HG03108 (cell line): ENCODE data around the gene PKP4.
"Not testable (repeated sequence)": the region's sequence is repeated elsewhere in the genome, so short reads cannot be mapped to it uniquely, and the experiment has no call there.

Experiments
- ATAC-seq: cut with Tn5 transposase; IDR thresholded peaks from one replicate; pipeline ENCODE4 v1.9.1; 2021; ENCODE audit warnings: moderate library complexity; ENCODE audit not compliant: unreplicated experiment

Gene PKP4

DNA sequence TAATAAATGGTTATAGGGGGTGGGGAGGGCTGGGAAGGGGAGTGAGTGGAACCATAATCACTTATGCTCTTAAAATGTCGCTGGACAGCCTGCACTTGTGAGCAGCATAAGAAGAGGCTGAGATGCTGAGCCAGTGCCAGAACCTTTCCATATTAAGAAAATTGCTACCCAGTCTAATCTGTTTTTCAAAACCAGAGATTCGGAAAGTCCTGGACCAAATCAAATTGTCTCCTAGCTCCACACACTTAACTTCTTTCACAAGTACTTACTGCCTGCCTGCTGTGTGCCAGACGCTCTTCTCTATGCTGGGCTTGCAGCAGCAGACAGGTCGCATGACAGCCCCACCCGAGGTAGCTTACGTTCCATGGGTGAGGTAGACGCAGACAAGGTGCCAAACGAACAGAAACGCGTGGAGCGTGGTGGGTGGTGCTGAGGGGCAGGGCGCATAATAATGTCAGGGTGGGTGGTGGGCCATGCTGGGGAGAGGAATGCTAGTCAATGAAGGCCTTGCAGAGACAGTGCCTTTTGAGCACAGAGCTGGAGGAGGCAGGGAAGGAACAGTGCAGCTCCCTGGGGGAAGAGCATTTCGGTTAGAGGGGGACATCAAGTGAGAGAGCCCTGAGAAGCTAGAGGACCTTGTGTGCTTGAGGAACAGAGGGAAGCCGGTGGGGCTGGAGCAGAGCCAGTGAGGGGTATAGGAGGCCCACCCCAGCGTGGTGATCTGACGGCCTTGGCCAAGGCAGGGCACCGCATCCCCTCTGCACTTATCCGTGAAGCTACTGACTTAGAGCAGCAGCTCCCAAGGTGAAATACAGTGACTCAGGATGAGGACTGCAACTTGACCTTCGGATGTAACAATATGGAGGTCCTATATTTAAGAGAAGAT lies 214.9 kb downstream of the PKP4 start:
- no peak for ATAC-seq

DNA sequence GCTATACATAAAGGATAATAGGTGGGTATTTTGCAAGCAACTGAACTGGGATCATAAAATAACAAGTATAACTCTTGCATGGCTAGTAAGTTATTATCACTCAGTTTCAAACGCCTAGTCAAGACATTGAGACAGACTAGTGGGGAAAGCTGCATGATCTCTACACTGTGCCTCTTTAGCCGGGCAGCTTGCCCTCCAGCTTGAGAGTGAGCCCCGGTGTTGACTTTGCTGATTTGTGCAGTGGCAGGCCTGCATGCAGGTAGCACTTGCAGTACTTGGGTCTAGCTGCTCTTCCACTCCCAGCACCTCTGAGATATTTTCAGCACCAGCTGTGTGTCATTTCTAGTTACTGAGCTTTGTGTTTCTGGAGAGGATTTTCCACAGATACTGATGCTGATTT lies 219.5 kb downstream of the PKP4 start:
- no peak for ATAC-seq

DNA sequence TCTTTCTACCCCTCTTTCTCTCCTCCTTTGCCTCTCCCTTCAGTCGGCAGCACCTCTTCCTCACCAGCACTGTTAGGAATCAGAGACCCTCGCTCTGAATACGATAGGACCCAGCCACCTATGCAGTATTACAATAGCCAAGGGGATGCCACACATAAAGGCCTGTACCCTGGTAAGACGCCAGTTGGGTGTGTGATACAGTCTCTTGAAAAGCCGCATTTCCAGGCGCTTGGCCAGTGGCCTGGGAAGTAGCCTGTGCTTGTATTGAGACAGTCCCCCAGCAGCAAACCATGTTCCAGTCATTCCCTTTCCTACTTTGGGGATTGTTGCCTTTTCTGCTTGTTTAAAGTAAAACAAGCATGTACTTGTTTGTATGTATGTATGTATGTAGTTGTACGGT lies 219.9 kb downstream of the PKP4 start:
- no peak for ATAC-seq

DNA sequence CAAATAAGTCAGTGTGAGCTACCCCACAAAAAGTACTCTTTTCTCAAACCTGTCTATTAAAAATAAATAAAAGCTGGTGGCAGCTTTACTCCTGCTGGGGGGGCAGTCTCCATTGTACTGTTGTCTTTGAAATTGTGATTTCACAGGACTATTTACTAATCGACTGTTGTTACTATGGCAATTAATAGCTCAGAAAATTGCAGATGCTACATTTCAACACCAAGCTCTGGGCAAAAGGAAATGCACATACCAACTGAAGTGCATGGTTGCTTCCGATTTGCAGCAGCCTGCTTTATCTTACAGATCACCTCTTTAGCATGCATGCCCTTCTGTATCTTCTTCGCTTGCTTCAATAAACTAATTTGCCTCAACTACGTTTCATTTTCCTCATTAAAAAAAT lies 220.8 kb downstream of the PKP4 start:
- ATAC-seq = no peak

- ATAC-seq = no peak
These were observed 225.1 kb downstream of the PKP4 start for GRCh38 chr2:158681816-158682215.

DNA sequence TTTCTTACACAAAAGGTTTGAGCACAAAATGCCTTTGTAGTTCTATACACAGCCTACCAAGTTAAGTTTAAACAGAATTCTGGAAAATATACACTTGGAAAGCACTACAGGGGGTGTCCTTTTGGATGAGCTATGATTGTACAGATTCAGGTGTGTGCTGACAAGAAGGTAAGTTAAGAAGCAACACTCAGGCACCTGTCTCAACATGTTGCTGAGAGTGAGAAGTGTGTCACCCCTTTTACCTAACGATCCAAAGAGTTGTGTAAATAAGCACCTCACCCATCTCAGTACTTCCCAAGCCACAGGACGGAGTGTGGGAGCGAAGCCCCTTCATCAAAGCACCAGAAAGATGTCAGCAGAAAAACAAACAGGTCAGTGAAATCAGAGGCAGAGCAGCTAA lies 228.9 kb downstream of the PKP4 start:
- no peak for ATAC-seq

DNA sequence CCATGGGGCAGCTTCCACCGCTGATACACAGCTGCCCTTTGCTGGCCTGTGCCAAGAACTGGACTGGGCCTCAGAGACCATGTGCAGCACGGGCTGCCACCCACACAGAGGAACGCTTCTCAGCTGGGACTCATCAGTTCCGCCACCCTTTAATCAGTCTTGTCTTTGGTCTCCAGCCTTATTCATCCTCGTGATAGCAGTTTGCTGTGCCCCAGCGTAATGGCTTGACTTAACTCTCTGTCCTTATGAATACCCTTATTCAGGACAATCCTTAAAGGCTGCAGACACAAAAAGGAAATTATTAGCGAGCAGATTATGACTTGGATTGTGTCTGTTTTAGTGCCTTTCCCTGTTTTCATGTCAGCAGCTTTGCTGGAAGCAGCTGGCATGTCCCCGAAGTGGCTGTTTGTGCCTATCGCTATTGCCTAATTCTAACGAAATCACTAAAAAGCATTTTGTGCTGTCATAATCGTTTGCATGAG lies 229.5 kb downstream of the PKP4 start:
- ATAC-seq = no peak

GRCh38 chr2:158687315-158687714 lies 230.6 kb downstream of the PKP4 start:
- ATAC-seq = no peak

GRCh38 chr2:158688721-158689120 lies 232.0 kb downstream of the PKP4 start:
- no peak for ATAC-seq

GRCh38 chr2:158689391-158689790 lies 232.6 kb downstream of the PKP4 start:
- no peak for ATAC-seq

GRCh38 chr2:158690823-158691222 lies 234.1 kb downstream of the PKP4 start:
- no peak for ATAC-seq

- no peak for ATAC-seq
These were observed 234.9 kb downstream of the PKP4 start for GRCh38 chr2:158691619-158692018.

- no peak for ATAC-seq
These were observed 235.8 kb downstream of the PKP4 start for GRCh38 chr2:158692372-158693103.

- ATAC-seq = no peak
These were observed 236.7 kb downstream of the PKP4 start for GRCh38 chr2:158693476-158693875.

GRCh38 chr2:158695305-158695704 lies 238.6 kb downstream of the PKP4 start:
- ATAC-seq = no peak

DNA sequence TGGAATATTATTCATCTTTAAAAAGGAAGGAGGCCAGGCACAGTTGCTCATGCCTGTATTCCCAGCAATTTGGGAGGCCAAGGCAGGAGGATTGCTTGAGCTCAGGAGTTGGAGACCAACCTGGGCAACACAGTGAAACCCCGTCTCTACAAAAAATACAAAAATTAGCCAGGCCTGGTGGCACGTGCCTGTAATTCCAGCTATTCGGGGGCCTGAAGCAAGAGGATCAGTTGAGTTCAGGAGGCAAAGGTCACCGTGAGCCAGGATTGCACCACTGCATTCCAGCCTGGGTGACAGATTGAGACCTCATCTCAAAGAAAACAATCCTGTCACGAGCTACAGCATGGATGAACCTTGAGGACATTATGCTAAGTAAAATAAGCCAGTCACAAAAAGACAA lies 239.0 kb downstream of the PKP4 start:
- ATAC-seq = not testable (repeated sequence)

GRCh38 chr2:158699323-158699722 lies 242.6 kb downstream of the PKP4 start:
- ATAC-seq = no peak

DNA sequence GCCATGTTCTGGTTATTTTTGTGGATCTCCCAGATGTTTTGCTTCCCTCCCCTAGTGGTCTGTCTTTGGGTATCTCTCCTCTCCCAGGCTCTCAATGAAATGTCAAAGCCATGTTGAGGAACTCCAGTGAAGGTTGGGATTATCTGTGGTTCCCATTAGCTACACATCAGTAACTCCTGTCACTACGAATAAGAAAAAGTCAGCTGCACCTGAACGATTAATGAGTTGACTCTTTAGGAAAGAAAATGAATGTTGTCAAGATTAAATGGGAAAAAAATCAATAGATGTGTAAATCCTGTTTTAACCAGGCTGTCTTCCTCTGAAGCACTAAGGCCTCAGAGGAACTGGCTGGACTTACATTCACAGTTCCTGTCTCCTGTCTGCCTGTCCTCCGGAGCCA lies 244.3 kb downstream of the PKP4 start:
- ATAC-seq = no peak

- no peak for ATAC-seq
These were observed 246.0 kb downstream of the PKP4 start for GRCh38 chr2:158702740-158703139.

DNA sequence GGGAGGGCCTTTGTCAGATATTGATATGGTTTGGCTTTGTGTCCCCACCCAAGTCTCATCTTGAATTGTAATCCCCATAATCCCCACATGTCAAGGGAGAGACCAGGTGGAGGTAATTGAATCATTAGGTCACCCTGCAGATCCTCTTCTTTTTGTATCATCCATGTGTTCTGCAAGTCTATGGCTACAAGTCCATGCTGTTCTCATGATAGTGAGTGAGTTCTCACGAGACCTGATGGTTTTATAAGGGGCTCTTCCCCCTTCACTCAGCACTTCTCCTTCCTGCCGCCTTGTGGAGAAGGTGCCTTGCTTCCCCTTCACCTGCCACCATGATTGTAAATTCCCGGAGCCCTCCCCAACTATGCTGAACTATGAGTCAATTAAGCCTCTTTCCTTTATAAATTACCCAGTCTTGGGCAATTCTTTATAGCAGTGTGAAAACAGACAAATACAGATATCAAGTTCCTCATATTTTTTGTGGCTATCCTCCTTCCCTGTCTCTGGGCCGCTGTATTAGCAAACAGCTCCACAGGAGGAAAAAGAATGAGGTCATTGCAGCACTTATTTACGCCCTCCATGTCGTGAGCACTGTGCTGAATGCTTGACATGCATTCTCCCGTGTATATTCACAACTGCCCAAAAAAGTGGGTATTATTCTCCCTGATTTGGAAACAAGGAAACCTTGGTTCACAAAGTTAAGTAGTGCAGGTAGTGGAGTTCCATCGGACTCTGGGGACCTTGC lies 248.1 kb downstream of the PKP4 start:
- ATAC-seq = not testable (repeated sequence)

DNA sequence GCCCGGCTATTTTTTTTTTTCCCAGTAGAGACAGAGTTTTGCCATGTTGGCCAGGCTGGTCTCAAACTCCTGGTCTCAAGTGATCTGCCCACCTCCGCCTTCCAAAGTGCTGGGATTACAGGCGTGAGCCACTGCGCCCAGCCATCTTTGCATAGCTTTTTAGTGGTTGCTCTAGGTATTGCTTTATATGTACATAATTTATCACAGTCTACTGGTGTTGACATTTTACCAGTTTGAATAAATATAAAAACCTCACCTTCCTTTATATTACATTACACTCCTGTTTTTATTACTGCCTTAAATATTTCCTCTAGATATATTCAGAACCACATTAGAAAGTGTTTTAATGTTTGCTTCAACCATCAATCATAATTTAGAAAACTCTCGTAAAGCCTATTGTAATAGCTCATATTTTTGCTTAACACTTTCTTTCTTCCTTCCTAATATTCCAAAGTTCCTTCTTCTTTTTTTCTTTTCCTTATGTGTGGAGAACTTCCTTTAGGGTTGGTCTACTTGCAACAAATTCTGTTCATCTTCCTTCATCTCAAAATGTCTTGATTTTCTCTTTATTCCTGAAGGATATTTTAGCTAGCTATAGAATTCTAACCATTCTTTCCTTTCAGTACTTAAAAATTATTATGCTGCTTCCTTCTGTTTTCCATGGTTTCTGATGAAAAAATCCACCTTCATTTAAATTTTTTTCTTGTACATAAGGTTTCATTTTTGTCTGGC lies 256.2 kb downstream of the PKP4 start:
- no peak for ATAC-seq
